Stimulated activated CD8-positive, alpha-beta memory T cell treated with anti-CD3 and anti-CD28 coated beads, Interleukin-7, amount 100 ng/mL, for 48 hours (primary cell): ENCODE data around the gene MN1.

ENCODE experiments used
- DNase-seq, 2 donors: peaks; one replicate each; pipeline ENCODE4 v3.0.0-alpha.2; 2020; ENCODE audit warnings: low read depth in 1 of 2; ENCODE audit errors: extremely low read depth in 1 of 2

Gene MN1

GRCh38 chr22:27801616-27802345, at the start of gene MN1:
TSS of gene MN1 (minus strand) at chr22:27801756. CDS start at chr22:27800543, 1,213 bp downstream.
- DNase-seq: no peak

DNA sequence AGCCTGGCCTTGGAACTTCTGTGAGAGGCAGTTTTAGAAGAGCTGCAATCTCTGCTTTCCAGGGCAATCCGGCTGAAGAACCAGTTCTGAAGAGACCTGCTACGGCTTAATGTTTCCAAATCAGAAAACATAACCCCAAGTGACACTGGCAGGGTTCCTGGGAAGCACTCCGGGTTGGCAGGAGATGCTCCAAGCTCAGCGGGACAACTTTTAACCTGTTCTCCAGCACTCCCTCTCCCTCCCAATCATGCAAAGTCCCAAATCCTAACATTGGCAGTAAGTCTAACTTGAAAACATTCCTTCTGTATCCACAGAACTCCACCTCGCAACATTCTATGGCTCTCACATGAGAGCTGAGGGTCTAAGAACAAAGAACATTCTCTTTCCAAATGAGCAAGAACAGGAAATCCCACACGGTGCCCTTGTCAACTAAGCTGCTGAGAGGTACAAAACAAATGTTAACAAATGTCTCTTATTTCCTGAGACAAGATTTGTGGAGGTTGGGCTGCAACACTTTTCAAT, 48.5 kb upstream of the MN1 start:
- DNase-seq: no peak

- no peak for DNase-seq
These were observed 46.4 kb upstream of the MN1 start for GRCh38 chr22:27848005-27848404.

DNA sequence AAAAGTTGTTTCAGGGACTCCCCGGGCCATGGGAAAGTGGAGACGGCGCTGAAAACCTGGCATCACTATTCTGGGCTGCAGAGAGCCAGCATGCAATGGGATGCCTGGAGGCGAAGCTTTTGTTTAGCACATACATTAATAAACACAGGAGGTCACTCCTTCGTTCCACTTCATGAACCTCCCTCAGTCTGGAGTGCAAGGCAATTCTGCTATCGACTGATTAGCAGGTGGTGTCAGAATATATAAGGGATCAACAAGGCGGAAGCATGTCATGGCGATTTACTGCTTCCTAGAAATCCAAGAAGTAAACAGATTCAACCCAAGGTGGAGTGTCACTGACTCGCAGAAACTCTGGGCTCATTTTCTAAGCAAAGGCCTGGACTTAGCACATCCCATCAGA, 45.4 kb upstream of the MN1 start:
- no peak for DNase-seq

GRCh38 chr22:27846248-27846757, 44.7 kb upstream of the MN1 start:
- DNase-seq: no peak

GRCh38 chr22:27845644-27846043, 44.1 kb upstream of the MN1 start:
- DNase-seq: no peak

DNA sequence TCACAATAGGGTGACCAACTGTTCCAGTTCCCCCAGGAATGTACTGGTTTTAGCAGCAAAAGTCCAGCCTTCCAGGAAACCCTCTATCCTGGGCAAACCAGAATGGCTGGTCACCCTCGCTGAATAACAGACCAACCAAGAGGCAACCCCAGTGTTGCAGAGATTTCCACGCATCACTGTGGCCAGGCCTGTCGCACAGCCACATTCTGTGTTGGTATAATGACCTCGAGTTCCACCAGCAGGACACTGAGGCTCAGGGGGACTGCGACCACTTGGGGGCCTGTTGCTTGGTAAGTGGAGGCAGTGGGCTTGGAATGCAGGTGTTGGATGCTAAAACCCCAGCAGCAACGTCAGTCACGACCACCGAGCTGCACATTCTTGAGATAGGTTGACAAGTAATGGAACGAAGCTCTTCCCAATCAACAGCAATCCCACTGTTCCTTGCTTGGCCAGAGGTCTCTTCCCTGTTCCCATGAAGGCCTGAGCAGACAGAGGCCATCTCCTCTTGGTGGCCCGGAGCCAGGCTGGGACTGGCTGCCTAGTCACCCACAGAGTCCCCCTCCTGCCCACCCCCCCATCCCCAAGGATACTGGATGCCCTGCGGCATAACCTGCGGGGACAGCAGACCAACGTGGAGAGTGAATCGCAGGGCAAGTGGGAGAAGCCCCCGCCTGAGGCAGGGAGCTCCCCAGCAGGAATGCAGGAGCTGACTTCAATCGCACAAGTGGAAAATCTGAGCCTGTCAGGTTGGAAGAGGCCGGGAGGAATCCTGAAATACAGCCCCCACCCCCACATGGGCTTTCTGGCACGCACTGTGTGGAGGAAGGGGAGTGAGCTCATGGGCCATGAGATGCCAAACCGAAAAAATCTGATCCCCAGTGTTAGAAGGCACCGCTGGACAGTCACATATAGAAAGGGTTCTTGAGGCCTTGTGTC, 43.4 kb upstream of the MN1 start:
- no peak for DNase-seq

- no peak for DNase-seq
These were observed 42.7 kb upstream of the MN1 start for GRCh38 chr22:27844256-27844655.

DNA sequence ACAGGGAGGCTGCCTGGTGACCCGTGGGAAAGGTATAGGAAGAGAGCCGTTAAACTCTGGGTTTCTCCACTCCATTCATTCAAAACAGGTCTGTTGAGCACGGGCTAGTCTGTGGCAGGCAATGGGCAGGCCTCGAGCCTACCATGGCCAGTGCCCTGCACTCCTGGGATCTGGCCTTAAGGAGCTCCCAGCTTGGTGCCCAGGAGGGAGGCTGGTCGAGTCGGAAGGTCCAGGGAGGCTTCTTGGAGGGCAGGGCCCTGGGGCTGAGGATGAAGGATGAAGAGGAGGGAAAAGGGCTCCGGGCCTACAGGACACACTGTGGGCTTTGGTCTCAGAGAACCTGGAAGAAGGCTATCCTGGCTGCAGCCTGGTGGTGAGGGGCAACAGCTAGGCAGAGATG, 41.9 kb upstream of the MN1 start:
- no peak for DNase-seq

DNA sequence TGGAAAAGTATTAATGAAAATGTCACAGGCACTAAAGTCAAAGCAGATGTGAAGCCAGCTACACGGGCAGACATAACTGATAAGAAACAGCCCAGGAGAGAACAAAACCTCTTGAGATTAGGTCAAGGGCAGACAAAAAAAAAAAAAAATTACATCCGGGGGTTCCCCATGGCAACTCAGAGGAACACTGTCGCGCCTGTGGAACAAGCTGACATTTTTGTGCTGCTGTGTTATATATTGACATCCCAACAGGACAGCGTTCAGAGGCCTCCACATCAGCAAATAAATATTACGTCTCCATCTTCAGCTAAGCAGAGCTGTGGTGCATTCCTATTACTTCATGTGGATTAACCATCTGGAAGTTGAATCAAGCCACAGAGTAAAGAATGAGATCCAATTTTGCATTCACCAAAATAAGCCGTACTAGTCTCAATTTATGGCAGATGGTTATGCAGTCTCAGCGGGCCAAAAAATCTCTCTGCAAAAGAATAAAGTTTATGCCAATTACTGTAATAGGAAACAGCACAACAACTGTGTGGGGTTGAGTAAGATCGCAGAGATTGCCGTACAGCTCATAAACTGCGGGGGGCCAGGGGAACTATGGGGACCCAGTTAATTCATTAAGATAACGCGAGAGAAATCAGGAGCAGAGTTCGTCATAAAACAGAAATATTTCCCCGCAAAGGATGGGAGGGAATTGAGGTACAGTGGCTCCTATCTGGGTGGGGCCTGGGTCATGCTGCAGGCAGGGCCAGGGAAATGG, 41.3 kb upstream of the MN1 start:
- DNase-seq: no peak

- DNase-seq: no peak
These were observed 40.6 kb upstream of the MN1 start for GRCh38 chr22:27842201-27842600.

DNA sequence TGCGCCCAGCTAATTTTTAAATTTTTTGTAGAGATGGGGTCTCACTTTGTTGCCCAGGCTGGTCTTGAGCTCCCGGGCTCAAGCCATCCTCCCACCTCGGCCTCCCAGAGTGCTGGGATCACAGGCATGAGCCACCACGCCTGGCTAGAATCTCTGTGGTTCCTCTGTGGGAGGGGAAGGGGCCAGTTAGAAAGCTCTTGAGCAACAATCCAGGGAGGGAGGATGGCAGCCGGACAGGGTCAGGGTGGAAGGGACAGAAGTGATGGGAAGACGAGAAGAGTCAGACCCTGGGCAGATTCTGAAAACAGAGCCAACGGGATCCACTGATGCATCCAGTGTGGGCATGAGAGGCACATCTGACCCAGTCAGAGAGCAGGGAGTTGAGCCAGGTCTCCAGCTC, 38.9 kb upstream of the MN1 start:
- no peak for DNase-seq

- DNase-seq: no peak
These were observed 37.6 kb upstream of the MN1 start for GRCh38 chr22:27839057-27839660.

DNA sequence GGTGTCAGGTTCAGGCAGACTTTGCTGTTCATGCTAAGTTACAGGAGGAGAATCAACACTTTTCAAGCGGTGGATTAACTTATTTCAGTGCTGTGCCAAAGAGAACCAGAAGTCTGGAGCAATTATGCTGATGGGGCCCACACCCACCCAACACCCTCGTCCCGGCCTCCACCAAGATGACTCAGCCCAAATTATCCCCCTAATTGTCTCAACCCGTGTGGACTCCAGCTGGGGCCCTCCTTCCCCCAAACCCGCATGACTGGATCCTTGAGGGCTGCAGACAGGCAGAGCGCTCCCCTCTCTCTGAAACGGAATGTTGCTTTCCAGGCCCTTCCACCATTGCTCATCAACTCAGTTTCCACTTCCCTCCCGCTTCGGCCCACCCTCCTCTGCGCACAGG, 34.6 kb upstream of the MN1 start:
- DNase-seq: no peak

- no peak for DNase-seq
These were observed 33.9 kb upstream of the MN1 start for GRCh38 chr22:27835446-27835845.

DNA sequence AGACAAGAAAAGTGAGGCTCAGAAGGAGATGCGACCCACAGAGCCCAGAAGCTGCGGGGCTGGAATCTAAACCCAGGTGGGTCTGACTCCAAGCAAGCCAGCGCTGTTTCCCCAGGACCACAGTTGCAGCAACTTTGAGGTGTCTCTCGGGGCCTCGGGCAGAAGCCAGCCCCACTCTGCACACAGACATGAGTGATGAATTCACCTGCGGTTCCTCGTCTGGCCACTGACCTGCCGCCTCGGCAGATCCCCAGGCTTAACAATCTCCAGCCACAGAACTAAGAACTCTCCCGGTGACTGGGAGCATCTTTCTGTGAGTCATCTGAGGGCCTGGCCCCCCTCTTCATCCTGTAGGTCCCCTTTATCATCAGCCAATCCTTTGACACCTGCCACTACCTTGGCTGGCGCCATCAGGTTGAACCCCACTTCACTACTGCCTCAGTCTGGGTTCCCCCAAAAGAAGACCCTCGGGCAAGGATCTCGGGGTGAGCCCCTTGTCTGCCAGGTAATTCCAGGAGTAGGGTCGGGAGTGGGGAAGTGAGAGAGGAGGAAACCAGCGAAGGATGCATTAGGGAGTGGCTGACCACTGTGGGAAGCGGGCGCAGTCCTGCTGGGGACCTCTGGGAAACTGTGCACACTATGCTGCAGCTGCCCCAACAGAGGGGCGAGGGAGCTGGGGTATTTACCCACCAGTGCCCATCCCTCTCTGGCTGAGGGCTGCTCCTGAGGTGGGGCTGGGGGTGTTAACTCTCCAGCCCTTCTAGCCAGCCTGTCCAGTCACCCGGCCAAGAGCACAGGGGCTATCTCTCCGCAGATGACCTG, 33.0 kb upstream of the MN1 start:
- no peak for DNase-seq

GRCh38 chr22:27833803-27834202, 32.2 kb upstream of the MN1 start:
- no peak for DNase-seq

- no peak for DNase-seq
These were observed 31.1 kb upstream of the MN1 start for GRCh38 chr22:27832606-27833005.

DNA sequence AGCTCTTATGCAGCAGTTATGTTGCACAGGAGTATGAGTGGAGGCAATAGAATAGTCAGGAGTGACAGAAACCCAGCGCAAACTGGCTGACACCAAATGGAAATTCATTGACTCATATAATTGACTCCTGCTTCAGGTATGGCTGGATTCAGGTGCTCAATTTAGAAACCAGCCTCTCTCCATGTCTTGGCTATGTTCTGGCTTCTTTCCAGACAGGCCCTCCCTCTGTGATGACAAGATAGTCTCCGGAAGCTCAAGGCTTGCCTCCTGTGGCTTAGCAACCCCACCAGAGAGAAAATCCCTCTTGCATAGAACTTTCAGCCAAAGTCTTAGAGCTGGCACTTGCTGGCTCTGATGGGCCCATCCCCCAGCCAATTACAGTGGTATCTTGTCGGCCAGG, 28.1 kb upstream of the MN1 start:
- DNase-seq: no peak
